Measurements from ENCODE around the gene TMEM38A. TPM values are rescaled to one million over a fixed set of nuclear protein-coding genes. Genes with fewer than 3 reads are reported as not detected.

TMEM38A gene, protein sequence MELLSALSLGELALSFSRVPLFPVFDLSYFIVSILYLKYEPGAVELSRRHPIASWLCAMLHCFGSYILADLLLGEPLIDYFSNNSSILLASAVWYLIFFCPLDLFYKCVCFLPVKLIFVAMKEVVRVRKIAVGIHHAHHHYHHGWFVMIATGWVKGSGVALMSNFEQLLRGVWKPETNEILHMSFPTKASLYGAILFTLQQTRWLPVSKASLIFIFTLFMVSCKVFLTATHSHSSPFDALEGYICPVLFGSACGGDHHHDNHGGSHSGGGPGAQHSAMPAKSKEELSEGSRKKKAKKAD
- 0.87 to 1.8 TPM (median 1.5 TPM) in 5 replicates for total RNA-seq (2022; extraction: Qiagen RNA extraction; ENCODE audit: low read depth)

GRCh38 chr19:16660763-16661479 lies at the start of gene TMEM38A:
TSS of gene TMEM38A (plus strand) at chr19:16661139. CDS start at chr19:16661218, 79 bp downstream.

GRCh38 chr19:16628183-16628983 lies 32.6 kb upstream of the TMEM38A start, which contains the start of gene MED26:
TSS of gene MED26 (minus strand) at chr19:16628204. CDS start at chr19:16627943, 261 bp downstream.

GRCh38 chr19:16659832-16660708 lies 869 bp upstream of the TMEM38A start, which contains the start of gene SMIM7:
TSS of gene SMIM7 (minus strand) at chr19:16660144. CDS start at chr19:16660110, 34 bp downstream.

Other genes with a start within 250 kb of the TMEM38A start
- gene EPS15L1, start 189.2 kb upstream of the TMEM38A start, total RNA-seq (2022; extraction: Qiagen RNA extraction; ENCODE audit: low read depth) = 12.7 to 17.4 TPM (median 15.4 TPM) in 5 replicates
- gene CALR3, start 165.0 kb upstream of the TMEM38A start, total RNA-seq (2022; extraction: Qiagen RNA extraction; ENCODE audit: low read depth) = not detected in 5 replicates
- 2.1 to 4.5 TPM (median 2.9 TPM) in 5 replicates for gene C19orf44, start 164.7 kb upstream of the TMEM38A start, total RNA-seq (2022; extraction: Qiagen RNA extraction; ENCODE audit: low read depth)
- 29.1 to 33.6 TPM (median 31.4 TPM) in 5 replicates for gene CHERP, start 118.7 kb upstream of the TMEM38A start, total RNA-seq (2022; extraction: Qiagen RNA extraction; ENCODE audit: low read depth)
- gene SLC35E1, start 88.7 kb upstream of the TMEM38A start, total RNA-seq (2022; extraction: Qiagen RNA extraction; ENCODE audit: low read depth) = 16.7 to 20.3 TPM (median 19.3 TPM) in 5 replicates
- gene MED26, start 32.9 kb upstream of the TMEM38A start, total RNA-seq (2022; extraction: Qiagen RNA extraction; ENCODE audit: low read depth) = 3.8 to 6.2 TPM (median 4.6 TPM) in 5 replicates
- gene SMIM7, start 995 bp upstream of the TMEM38A start, total RNA-seq (2022; extraction: Qiagen RNA extraction; ENCODE audit: low read depth) = 65.6 to 80.5 TPM (median 72.9 TPM) in 5 replicates
- not detected in 5 replicates for gene NWD1, start 58.7 kb downstream of the TMEM38A start, total RNA-seq (2022; extraction: Qiagen RNA extraction; ENCODE audit: low read depth)
- gene SIN3B, start 168.3 kb downstream of the TMEM38A start, total RNA-seq (2022; extraction: Qiagen RNA extraction; ENCODE audit: low read depth) = 17.1 to 25.9 TPM (median 21.9 TPM) in 5 replicates
- gene F2RL3, start 227.9 kb downstream of the TMEM38A start, total RNA-seq (2022; extraction: Qiagen RNA extraction; ENCODE audit: low read depth) = not detected in 5 replicates

All from A549 treated with RU486 at 1 μM for 4 hours (cell line).